Tibial nerve (tissue), 4 donors: ENCODE data around the gene NUDT4B.
"Not testable (repeated sequence)": the region's sequence is repeated elsewhere in the genome, so short reads cannot be mapped to it uniquely, and the experiment has no call there.

Experiments
- EP300 ChIP-seq, 2 donors: sonication (generic); formaldehyde crosslinking; IDR thresholded peaks; one replicate each; pipeline ENCODE4 v1.6.1; 2017; ENCODE audit warnings: antibody characterized with exemption in 2 of 2, mild to moderate bottlenecking in 1 of 2
- POLR2A ChIP-seq, 2 donors: fragments of 450-650 bp; IDR thresholded peaks; one replicate each; pipeline ENCODE4 v1.6.1; 2017; ENCODE audit warnings: antibody characterized with exemption in 2 of 2, mild to moderate bottlenecking in 2 of 2, moderate library complexity in 2 of 2
- TF ChIP-seq, protein P1 (sequence below), 5 experiments: fragments of 200-600 bp in 3 of 5; fragments of 450-650 bp in 2 of 5; sonication (generic) in 3 of 5; IDR thresholded peaks; one replicate each; pipeline ENCODE4 v1.5.1; 2016 to 2019; ENCODE audit warnings: antibody characterized with exemption in 5 of 5, mild to moderate bottlenecking in 3 of 5, moderate library complexity in 2 of 5

DNA sequence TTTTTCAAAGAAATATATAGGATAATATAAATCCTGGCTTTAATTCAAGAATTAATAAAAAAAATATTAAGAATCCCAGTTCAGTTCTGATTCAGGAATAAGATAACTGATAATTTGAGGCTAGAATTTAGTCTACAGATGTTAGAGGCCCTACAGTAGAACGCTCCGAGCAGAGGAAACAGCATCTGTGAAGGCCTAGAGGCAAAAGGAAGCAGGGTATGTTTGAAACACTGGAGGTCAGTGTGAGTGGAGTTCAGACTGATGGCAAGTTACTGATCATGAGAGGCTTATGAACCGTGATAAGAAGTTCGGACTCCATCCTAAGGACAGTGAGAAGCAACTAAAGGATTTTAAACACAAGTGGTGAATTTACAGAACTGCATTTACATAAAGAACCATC, 10.4 kb downstream of the NUDT4B start:
- TF ChIP-seq, protein P1, sequence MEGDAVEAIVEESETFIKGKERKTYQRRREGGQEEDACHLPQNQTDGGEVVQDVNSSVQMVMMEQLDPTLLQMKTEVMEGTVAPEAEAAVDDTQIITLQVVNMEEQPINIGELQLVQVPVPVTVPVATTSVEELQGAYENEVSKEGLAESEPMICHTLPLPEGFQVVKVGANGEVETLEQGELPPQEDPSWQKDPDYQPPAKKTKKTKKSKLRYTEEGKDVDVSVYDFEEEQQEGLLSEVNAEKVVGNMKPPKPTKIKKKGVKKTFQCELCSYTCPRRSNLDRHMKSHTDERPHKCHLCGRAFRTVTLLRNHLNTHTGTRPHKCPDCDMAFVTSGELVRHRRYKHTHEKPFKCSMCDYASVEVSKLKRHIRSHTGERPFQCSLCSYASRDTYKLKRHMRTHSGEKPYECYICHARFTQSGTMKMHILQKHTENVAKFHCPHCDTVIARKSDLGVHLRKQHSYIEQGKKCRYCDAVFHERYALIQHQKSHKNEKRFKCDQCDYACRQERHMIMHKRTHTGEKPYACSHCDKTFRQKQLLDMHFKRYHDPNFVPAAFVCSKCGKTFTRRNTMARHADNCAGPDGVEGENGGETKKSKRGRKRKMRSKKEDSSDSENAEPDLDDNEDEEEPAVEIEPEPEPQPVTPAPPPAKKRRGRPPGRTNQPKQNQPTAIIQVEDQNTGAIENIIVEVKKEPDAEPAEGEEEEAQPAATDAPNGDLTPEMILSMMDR (IDR thresholded peaks at IDR 0.05) = not testable (repeated sequence)
- not testable (repeated sequence) for TF ChIP-seq POLR2A, EP300 (IDR thresholded peaks at IDR 0.05)
